Smooth muscle cell (in vitro differentiated cells): Measurements from ENCODE around the gene BRD7. TPM values are rescaled to one million over a fixed set of nuclear protein-coding genes. Genes with fewer than 3 reads are reported as not detected.

Experiments
- DNase-seq: peaks from one replicate; lab custom pipeline; 2025; ENCODE audit not compliant: unreplicated experiment; lab: John Stamatoyannopoulos, UW
- H2AFZ ChIP-seq: fragments of 200-600 bp; sonication (generic); 2 replicates; pipeline ENCODE4 v1.6.0; 2016; ENCODE audit warnings: antibody characterized with exemption, low read depth, mild to moderate bottlenecking
- H3F3A ChIP-seq: fragments of 200-600 bp; sonication (generic); 2 replicates; pipeline ENCODE4 v1.6.0; 2017; ENCODE audit warnings: antibody characterized with exemption, low read depth
- H3K27ac ChIP-seq: fragments of 200-600 bp; sonication (generic); 2 replicates; pipeline ENCODE4 v1.5.1; 2016; ENCODE audit warnings: low read depth, mild to moderate bottlenecking
- H3K27me3 ChIP-seq: fragments of 200-600 bp; sonication (generic); 2 replicates; pipeline ENCODE4 v1.6.1; 2016; ENCODE audit warnings: low read depth, mild to moderate bottlenecking
- H3K36me3 ChIP-seq: fragments of 200-600 bp; sonication (generic); 2 replicates; pipeline ENCODE4 v1.5.1; 2016; ENCODE audit warnings: low read depth
- H3K4me1 ChIP-seq: fragments of 200-600 bp; sonication (generic); 2 replicates; pipeline ENCODE4 v1.5.1; 2016; ENCODE audit warnings: low read depth
- H3K4me2 ChIP-seq: fragments of 200-600 bp; sonication (generic); 2 replicates; pipeline ENCODE4 v1.6.0; 2016; ENCODE audit warnings: mild to moderate bottlenecking
- H3K4me3 ChIP-seq: fragments of 200-600 bp; sonication (generic); 2 replicates; pipeline ENCODE4 v1.5.1; 2016; ENCODE audit warnings: mild to moderate bottlenecking
- H3K79me2 ChIP-seq: fragments of 200-600 bp; sonication (generic); 2 replicates; pipeline ENCODE4 v1.6.0; 2016; ENCODE audit warnings: low read depth, mild to moderate bottlenecking
- H3K9ac ChIP-seq: fragments of 200-600 bp; sonication (generic); 2 replicates; pipeline ENCODE4 v1.6.0; 2016; ENCODE audit warnings: low read depth
- H3K9me3 ChIP-seq: fragments of 200-600 bp; sonication (generic); replicated peaks from 2 replicates; pipeline ENCODE4 v1.5.1; 2016; ENCODE audit warnings: low read depth
- H4K20me1 ChIP-seq: fragments of 200-600 bp; sonication (generic); 2 replicates; pipeline ENCODE4 v1.6.0; 2016; ENCODE audit warnings: low read depth
- WGBS: methylation state at CpG from one replicate; pipeline ENCODE4 v1.1.7; 2016; ENCODE audit warnings: low lambda C conversion rate; 5-methylcytosine and 5-hydroxymethylcytosine counted together
- polyA plus RNA-seq: library from polyadenylated mRNA; unstranded; fragments of >200 nt; fragmentation: Nextera tagmentation; extraction: Ambion mirVana; gene quantifications from 2 replicates; pipeline ENCODE4 v1.2.1, GENCODE V29; 2016
- total RNA-seq: library from RNA; depleted of rRNA; stranded (reverse); fragments of >200 nt; gene quantifications from 2 replicates; pipeline ENCODE4 v1.2.3, GENCODE V29; 2014
- TF ChIP-seq, protein P1 (sequence below): fragments of 200-600 bp; sonication (generic); IDR thresholded peaks from 2 replicates; pipeline ENCODE4 v1.5.1; 2017; ENCODE audit warnings: borderline replicate concordance, mild to moderate bottlenecking, antibody characterized with exemption; ENCODE audit not compliant: insufficient read depth, poor library complexity, severe bottlenecking

The BRD7 gene
- total and polyA plus RNA-seq, 2 experiments from 2014 or later, result 33.9 to 40.4 TPM

DNA sequence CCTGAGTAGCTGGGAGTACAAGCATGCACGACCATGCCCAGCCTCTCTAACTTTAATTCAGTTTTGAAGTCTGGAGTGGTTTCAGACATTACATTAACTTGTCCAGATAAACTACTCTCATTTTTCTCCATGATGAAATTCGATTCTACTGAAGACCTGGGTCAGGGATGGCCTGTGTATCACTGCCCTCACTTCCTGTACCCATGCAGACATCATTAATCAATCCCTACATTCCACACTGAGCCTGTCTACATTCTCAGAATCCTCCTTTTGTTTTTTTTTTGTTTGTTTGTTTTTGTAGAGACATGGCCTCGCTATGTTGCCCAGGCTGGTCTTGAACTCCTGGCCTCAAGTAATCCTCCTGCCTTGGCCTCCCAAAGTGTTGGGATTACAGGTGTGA, 79.9 kb downstream of the BRD7 start:
- no peaks in the 10 kb centered on the region for H3K36me3 ChIP-seq
- no peaks in the 10 kb centered on the region for H3F3A ChIP-seq
- H2AFZ ChIP-seq, result no peak overlapping the region
- no peak overlapping the region for H3K4me3 ChIP-seq
- no peak overlapping the region for H3K27ac ChIP-seq
- no peak for DNase-seq
- no peaks in the 10 kb centered on the region for H3K79me2 ChIP-seq
- TF ChIP-seq, protein P1, sequence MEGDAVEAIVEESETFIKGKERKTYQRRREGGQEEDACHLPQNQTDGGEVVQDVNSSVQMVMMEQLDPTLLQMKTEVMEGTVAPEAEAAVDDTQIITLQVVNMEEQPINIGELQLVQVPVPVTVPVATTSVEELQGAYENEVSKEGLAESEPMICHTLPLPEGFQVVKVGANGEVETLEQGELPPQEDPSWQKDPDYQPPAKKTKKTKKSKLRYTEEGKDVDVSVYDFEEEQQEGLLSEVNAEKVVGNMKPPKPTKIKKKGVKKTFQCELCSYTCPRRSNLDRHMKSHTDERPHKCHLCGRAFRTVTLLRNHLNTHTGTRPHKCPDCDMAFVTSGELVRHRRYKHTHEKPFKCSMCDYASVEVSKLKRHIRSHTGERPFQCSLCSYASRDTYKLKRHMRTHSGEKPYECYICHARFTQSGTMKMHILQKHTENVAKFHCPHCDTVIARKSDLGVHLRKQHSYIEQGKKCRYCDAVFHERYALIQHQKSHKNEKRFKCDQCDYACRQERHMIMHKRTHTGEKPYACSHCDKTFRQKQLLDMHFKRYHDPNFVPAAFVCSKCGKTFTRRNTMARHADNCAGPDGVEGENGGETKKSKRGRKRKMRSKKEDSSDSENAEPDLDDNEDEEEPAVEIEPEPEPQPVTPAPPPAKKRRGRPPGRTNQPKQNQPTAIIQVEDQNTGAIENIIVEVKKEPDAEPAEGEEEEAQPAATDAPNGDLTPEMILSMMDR, result no peak
- H3K9me3 ChIP-seq, result no peaks in the 10 kb centered on the region
- no peak overlapping the region for H3K9ac ChIP-seq
- H3K4me2 ChIP-seq, result no peak overlapping the region
- 82% methylated on average over 3 of the region's 3 CpGs for WGBS
- peaks cover 32% of the 10 kb centered on the region for H4K20me1 ChIP-seq
- no peaks in the 10 kb centered on the region for H3K27me3 ChIP-seq
- no peaks in the 10 kb centered on the region for H3K4me1 ChIP-seq

DNA sequence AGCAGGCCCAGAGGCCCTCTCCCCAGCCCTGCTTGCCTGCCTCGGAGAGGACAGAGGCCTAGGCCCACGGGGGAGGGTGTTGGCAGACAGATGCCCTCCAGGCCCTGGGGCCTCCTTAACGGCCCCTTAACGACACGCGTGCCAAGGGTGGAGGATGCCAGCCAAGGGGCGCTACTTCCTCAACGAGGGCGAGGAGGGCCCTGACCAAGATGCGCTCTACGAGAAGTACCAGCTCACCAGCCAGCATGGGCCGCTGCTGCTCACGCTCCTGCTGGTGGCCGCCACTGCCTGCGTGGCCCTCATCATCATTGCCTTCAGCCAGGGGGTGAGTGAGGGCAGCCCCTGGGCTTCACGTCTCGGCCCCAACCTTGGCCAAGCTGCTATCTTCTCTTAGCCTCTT, 80.8 kb downstream of the BRD7 start:
- Histone ChIP-seq H3K4me3 (no peak overlapping the region), H3K9me3 (no peaks in the 10 kb centered on the region), H3K27ac (no peak overlapping the region), H3K4me2 (no peak overlapping the region), H3K79me2 (peaks cover 4% of the 10 kb centered on the region), H3K36me3 (no peaks in the 10 kb centered on the region), H3K9ac (no peak overlapping the region), H4K20me1 (peaks cover 41% of the 10 kb centered on the region), H3F3A (no peaks in the 10 kb centered on the region), H3K27me3 (no peaks in the 10 kb centered on the region), H2AFZ (no peak overlapping the region), H3K4me1 (no peaks in the 10 kb centered on the region)
- TF ChIP-seq, protein P1, result no peak
- 95% methylated on average over 17 of the region's 17 CpGs for WGBS
- DNase-seq, result no peak

DNA sequence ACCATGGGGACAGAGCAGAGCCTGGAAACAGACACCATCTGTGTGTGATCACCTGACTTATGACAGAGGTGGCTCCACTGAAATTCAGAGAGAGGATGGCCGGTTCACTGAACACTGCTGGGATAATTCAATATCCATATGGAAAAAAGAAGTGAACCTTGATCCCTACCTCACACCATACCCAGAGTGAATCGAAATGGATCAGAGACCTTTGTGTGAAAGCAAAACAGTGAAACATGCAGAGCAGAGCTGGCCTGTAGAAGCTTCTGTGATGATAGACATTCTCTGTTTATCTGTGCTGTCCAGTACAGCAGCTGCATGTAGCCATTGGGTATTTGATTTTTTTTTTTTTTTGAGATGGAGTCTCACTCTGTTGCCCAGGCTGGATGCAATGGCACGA, 82.1 kb downstream of the BRD7 start:
- H2AFZ ChIP-seq, result no peak overlapping the region
- no peak overlapping the region for H3K4me3 ChIP-seq
- no peaks in the 10 kb centered on the region for H3K9me3 ChIP-seq
- no peaks in the 10 kb centered on the region for H3K27me3 ChIP-seq
- no peak overlapping the region for H3K27ac ChIP-seq
- H3F3A ChIP-seq, result no peaks in the 10 kb centered on the region
- H3K36me3 ChIP-seq, result no peaks in the 10 kb centered on the region
- H3K4me2 ChIP-seq, result no peak overlapping the region
- H3K79me2 ChIP-seq, result peaks cover 4% of the 10 kb centered on the region
- WGBS, result 100% methylated on average over 3 of the region's 3 CpGs
- DNase-seq, result no peak
- H3K4me1 ChIP-seq, result peaks cover 6% of the 10 kb centered on the region
- peaks cover 55% of the 10 kb centered on the region for H4K20me1 ChIP-seq
- TF ChIP-seq, protein P1, result no peak
- H3K9ac ChIP-seq, result no peak overlapping the region

DNA sequence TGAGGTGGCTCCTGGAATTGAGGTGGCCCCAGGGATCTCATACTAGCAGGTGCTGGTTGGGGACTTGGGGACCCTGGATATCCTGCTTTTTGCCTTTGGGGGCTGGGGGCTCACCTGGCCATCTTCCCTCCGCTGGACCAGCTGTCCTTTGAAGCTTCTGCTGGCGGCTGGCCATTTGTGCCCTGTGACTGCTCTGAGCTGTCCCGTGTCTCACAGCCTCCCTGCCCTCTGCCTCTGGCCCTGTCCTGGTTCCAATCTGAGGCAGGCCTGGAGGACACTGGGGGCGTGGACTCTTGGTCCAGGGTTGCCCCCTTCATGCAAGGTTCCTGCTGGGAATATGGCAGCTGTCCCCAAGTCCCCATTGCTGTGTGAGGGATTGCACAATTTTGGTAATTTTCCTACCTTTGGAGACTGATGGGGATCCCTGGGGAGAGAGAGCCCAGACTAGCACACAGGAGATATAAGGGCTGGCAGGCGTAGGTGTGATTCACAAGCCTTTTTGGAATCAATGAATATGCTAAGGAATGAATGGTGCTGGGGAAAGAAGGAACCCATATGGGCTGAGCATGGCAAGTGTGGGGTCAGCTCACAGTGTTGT, 83.3 kb downstream of the BRD7 start:
- DNase-seq, result no peak
- 77% methylated on average over 5 of the region's 5 CpGs for WGBS
- Histone ChIP-seq H3K4me1 (peaks cover 6% of the 10 kb centered on the region), H4K20me1 (peaks cover 67% of the 10 kb centered on the region), H3K9ac (no peak overlapping the region), H2AFZ (no peak overlapping the region), H3K4me2 (no peak overlapping the region), H3K36me3 (no peaks in the 10 kb centered on the region), H3K9me3 (no peaks in the 10 kb centered on the region), H3K79me2 (peaks cover 4% of the 10 kb centered on the region), H3K27ac (no peak overlapping the region), H3K4me3 (no peak overlapping the region), H3K27me3 (no peaks in the 10 kb centered on the region), H3F3A (no peaks in the 10 kb centered on the region)
- TF ChIP-seq, protein P1, result no peak
